ENCODE measurements around the gene HSD11B2.

HSD11B2 gene

GRCh38 chr16:67442581-67443255, 11.8 kb downstream of the HSD11B2 start:
- H3K36me3 ChIP-seq (ENCODE audit: control insufficient read depth in 5 of 5, insufficient read depth in 5 of 5, low read length in 5 of 5) = peaks cover 0 to 80% (median 44%) of the 10 kb centered on the region in 5 donors
- H3K9me3 ChIP-seq (ENCODE audit: control insufficient read depth in 5 of 5, low read length in 5 of 5) = no peaks in the 10 kb centered on the region
- H3K27me3 ChIP-seq (ENCODE audit: control insufficient read depth in 5 of 5, insufficient read depth in 4 of 5, low read length in 5 of 5) = no peaks in the 10 kb centered on the region
- H3K4me3 ChIP-seq (ENCODE audit: low read depth in 1 of 5, low read length in 5 of 5) = no peak overlapping the region
- H3K9ac ChIP-seq (ENCODE audit: low read length in 5 of 5) = no peak overlapping the region
- H3K4me1 ChIP-seq (ENCODE audit: control insufficient read depth in 5 of 5, insufficient read depth in 5 of 5, low read length in 5 of 5) = peaks cover 22 to 66% (median 56%) of the 10 kb centered on the region in 5 donors
- H3K27ac ChIP-seq (ENCODE audit: low read depth, low read length) = no peak overlapping the region

GRCh38 chr16:67443265-67443664, 12.3 kb downstream of the HSD11B2 start:
- Histone ChIP-seq H3K27me3 (ENCODE audit: control insufficient read depth in 5 of 5, insufficient read depth in 4 of 5, low read length in 5 of 5) (no peaks in the 10 kb centered on the region), H3K9me3 (ENCODE audit: control insufficient read depth in 5 of 5, low read length in 5 of 5) (no peaks in the 10 kb centered on the region), H3K4me3 (ENCODE audit: low read depth in 1 of 5, low read length in 5 of 5) (no peak overlapping the region), H3K36me3 (ENCODE audit: control insufficient read depth in 5 of 5, insufficient read depth in 5 of 5, low read length in 5 of 5) (peaks cover 0 to 77% (median 39%) of the 10 kb centered on the region in 5 donors), H3K4me1 (ENCODE audit: control insufficient read depth in 5 of 5, insufficient read depth in 5 of 5, low read length in 5 of 5) (peaks cover 22 to 69% (median 59%) of the 10 kb centered on the region in 5 donors), H3K27ac (ENCODE audit: low read depth, low read length) (no peak overlapping the region), H3K9ac (ENCODE audit: low read length in 5 of 5) (no peak overlapping the region)

GRCh38 chr16:67444259-67445125, 13.6 kb downstream of the HSD11B2 start:
- H3K4me1 ChIP-seq (ENCODE audit: control insufficient read depth in 5 of 5, insufficient read depth in 5 of 5, low read length in 5 of 5) = peaks cover 26 to 76% (median 63%) of the 10 kb centered on the region in 5 donors
- H3K9me3 ChIP-seq (ENCODE audit: control insufficient read depth in 5 of 5, low read length in 5 of 5) = no peaks in the 10 kb centered on the region
- peaks cover 0 to 67% (median 27%) of the 10 kb centered on the region in 5 donors for H3K36me3 ChIP-seq (ENCODE audit: control insufficient read depth in 5 of 5, insufficient read depth in 5 of 5, low read length in 5 of 5)
- no peaks in the 10 kb centered on the region for H3K27me3 ChIP-seq (ENCODE audit: control insufficient read depth in 5 of 5, insufficient read depth in 4 of 5, low read length in 5 of 5)
- H3K9ac ChIP-seq (ENCODE audit: low read length in 5 of 5) = no peak overlapping the region
- no peak overlapping the region for H3K27ac ChIP-seq (ENCODE audit: low read depth, low read length)
- H3K4me3 ChIP-seq (ENCODE audit: low read depth in 1 of 5, low read length in 5 of 5) = no peak overlapping the region

GRCh38 chr16:67445126-67445426, 14.2 kb downstream of the HSD11B2 start:
- peak overlapping the region in 1 of 5 donors; percentile 28 for H3K9ac ChIP-seq (ENCODE audit: low read length in 5 of 5)
- H3K27ac ChIP-seq (ENCODE audit: low read depth, low read length) = no peak overlapping the region
- no peak overlapping the region for H3K4me3 ChIP-seq (ENCODE audit: low read depth in 1 of 5, low read length in 5 of 5)
- no peaks in the 10 kb centered on the region for H3K9me3 ChIP-seq (ENCODE audit: control insufficient read depth in 5 of 5, low read length in 5 of 5)
- H3K27me3 ChIP-seq (ENCODE audit: control insufficient read depth in 5 of 5, insufficient read depth in 4 of 5, low read length in 5 of 5) = no peaks in the 10 kb centered on the region
- H3K4me1 ChIP-seq (ENCODE audit: control insufficient read depth in 5 of 5, insufficient read depth in 5 of 5, low read length in 5 of 5) = peaks cover 26 to 82% (median 69%) of the 10 kb centered on the region in 5 donors
- H3K36me3 ChIP-seq (ENCODE audit: control insufficient read depth in 5 of 5, insufficient read depth in 5 of 5, low read length in 5 of 5) = peaks cover 0 to 68% (median 23%) of the 10 kb centered on the region in 5 donors

- Histone ChIP-seq H3K36me3 (ENCODE audit: control insufficient read depth in 5 of 5, insufficient read depth in 5 of 5, low read length in 5 of 5) (peaks cover 0 to 68% (median 20%) of the 10 kb centered on the region in 5 donors), H3K4me3 (ENCODE audit: low read depth in 1 of 5, low read length in 5 of 5) (no peak overlapping the region), H3K27ac (ENCODE audit: low read depth, low read length) (no peak overlapping the region), H3K9ac (ENCODE audit: low read length in 5 of 5) (peak overlapping the region in 2 of 5 donors; percentile 28 to 57), H3K9me3 (ENCODE audit: control insufficient read depth in 5 of 5, low read length in 5 of 5) (no peaks in the 10 kb centered on the region), H3K27me3 (ENCODE audit: control insufficient read depth in 5 of 5, insufficient read depth in 4 of 5, low read length in 5 of 5) (no peaks in the 10 kb centered on the region), H3K4me1 (ENCODE audit: control insufficient read depth in 5 of 5, insufficient read depth in 5 of 5, low read length in 5 of 5) (peaks cover 26 to 86% (median 73%) of the 10 kb centered on the region in 5 donors)
Measured at GRCh38 chr16:67445441-67445912, 14.6 kb downstream of the HSD11B2 start.

GRCh38 chr16:67445913-67446907, 15.3 kb downstream of the HSD11B2 start:
- Histone ChIP-seq H3K36me3 (ENCODE audit: control insufficient read depth in 5 of 5, insufficient read depth in 5 of 5, low read length in 5 of 5) (peaks cover 0 to 68% (median 14%) of the 10 kb centered on the region in 5 donors), H3K9me3 (ENCODE audit: control insufficient read depth in 5 of 5, low read length in 5 of 5) (no peaks in the 10 kb centered on the region), H3K9ac (ENCODE audit: low read length in 5 of 5) (peak overlapping the region in 4 of 5 donors; percentile 14 to 57 (median 40)), H3K27ac (ENCODE audit: low read depth, low read length) (no peak overlapping the region), H3K27me3 (ENCODE audit: control insufficient read depth in 5 of 5, insufficient read depth in 4 of 5, low read length in 5 of 5) (no peaks in the 10 kb centered on the region), H3K4me1 (ENCODE audit: control insufficient read depth in 5 of 5, insufficient read depth in 5 of 5, low read length in 5 of 5) (peaks cover 26 to 93% (median 80%) of the 10 kb centered on the region in 5 donors), H3K4me3 (ENCODE audit: low read depth in 1 of 5, low read length in 5 of 5) (no peak overlapping the region)

GRCh38 chr16:67446968-67447507, 16.1 kb downstream of the HSD11B2 start:
- H3K4me3 ChIP-seq (ENCODE audit: low read depth in 1 of 5, low read length in 5 of 5) = no peak overlapping the region
- H3K4me1 ChIP-seq (ENCODE audit: control insufficient read depth in 5 of 5, insufficient read depth in 5 of 5, low read length in 5 of 5) = peaks cover 28 to 93% (median 85%) of the 10 kb centered on the region in 5 donors
- H3K27ac ChIP-seq (ENCODE audit: low read depth, low read length) = no peak overlapping the region
- H3K27me3 ChIP-seq (ENCODE audit: control insufficient read depth in 5 of 5, insufficient read depth in 4 of 5, low read length in 5 of 5) = no peaks in the 10 kb centered on the region
- peak overlapping the region in 4 of 5 donors; percentile 14 to 57 (median 49) for H3K9ac ChIP-seq (ENCODE audit: low read length in 5 of 5)
- peaks cover 0 to 68% (median 18%) of the 10 kb centered on the region in 5 donors for H3K36me3 ChIP-seq (ENCODE audit: control insufficient read depth in 5 of 5, insufficient read depth in 5 of 5, low read length in 5 of 5)
- H3K9me3 ChIP-seq (ENCODE audit: control insufficient read depth in 5 of 5, low read length in 5 of 5) = no peaks in the 10 kb centered on the region

GRCh38 chr16:67447508-67448076, 16.7 kb downstream of the HSD11B2 start:
- Histone ChIP-seq H3K4me3 (ENCODE audit: low read depth in 1 of 5, low read length in 5 of 5) (no peak overlapping the region), H3K27ac (ENCODE audit: low read depth, low read length) (no peak overlapping the region), H3K4me1 (ENCODE audit: control insufficient read depth in 5 of 5, insufficient read depth in 5 of 5, low read length in 5 of 5) (peaks cover 28 to 90% (median 83%) of the 10 kb centered on the region in 5 donors), H3K36me3 (ENCODE audit: control insufficient read depth in 5 of 5, insufficient read depth in 5 of 5, low read length in 5 of 5) (peaks cover 0 to 69% (median 22%) of the 10 kb centered on the region in 5 donors), H3K9ac (ENCODE audit: low read length in 5 of 5) (peak overlapping the region in 3 of 5 donors; percentile 45 to 57 (median 53)), H3K27me3 (ENCODE audit: control insufficient read depth in 5 of 5, insufficient read depth in 4 of 5, low read length in 5 of 5) (no peaks in the 10 kb centered on the region), H3K9me3 (ENCODE audit: control insufficient read depth in 5 of 5, low read length in 5 of 5) (no peaks in the 10 kb centered on the region)

GRCh38 chr16:67448580-67448979, 17.7 kb downstream of the HSD11B2 start:
- Histone ChIP-seq H3K27ac (ENCODE audit: low read depth, low read length) (no peak overlapping the region), H3K36me3 (ENCODE audit: control insufficient read depth in 5 of 5, insufficient read depth in 5 of 5, low read length in 5 of 5) (peaks cover 0 to 69% (median 25%) of the 10 kb centered on the region in 5 donors), H3K9me3 (ENCODE audit: control insufficient read depth in 5 of 5, low read length in 5 of 5) (no peaks in the 10 kb centered on the region), H3K4me3 (ENCODE audit: low read depth in 1 of 5, low read length in 5 of 5) (no peak overlapping the region), H3K9ac (ENCODE audit: low read length in 5 of 5) (no peak overlapping the region), H3K27me3 (ENCODE audit: control insufficient read depth in 5 of 5, insufficient read depth in 4 of 5, low read length in 5 of 5) (no peaks in the 10 kb centered on the region), H3K4me1 (ENCODE audit: control insufficient read depth in 5 of 5, insufficient read depth in 5 of 5, low read length in 5 of 5) (peaks cover 24 to 80% (median 73%) of the 10 kb centered on the region in 5 donors)

All from subcutaneous abdominal adipose tissue (tissue), 5 donors.